HEK293T (cell line): ENCODE measurements around the gene PRXL2A.

ENCODE experiments used
- CTCF ChIA-PET: fragments of 350-600 bp; formaldehyde crosslinking; extraction: SDS; loops from one replicate; lab custom pipeline; 2021; ENCODE audit warnings: antibody characterized with exemption, inconsistent platforms; lab: Yijun Ruan, JAX
- POLR2A ChIA-PET: fragments of 350-600 bp; formaldehyde crosslinking; extraction: SDS; loops from one replicate; lab custom pipeline; 2020; ENCODE audit warnings: antibody characterized with exemption, inconsistent platforms; lab: Yijun Ruan, JAX
- DNase-seq: peaks from one replicate; pipeline ENCODE4 v3.0.0; 2012; ENCODE audit warnings: mixed read lengths; ENCODE audit errors: extremely low spot score
- ARNT ChIP-seq: fragments of 450-650 bp; IDR thresholded peaks from 2 replicates; pipeline ENCODE4 v1.6.1; 2017; ENCODE audit warnings: mild to moderate bottlenecking
- BHLHE40 ChIP-seq: fragments of 450-650 bp; IDR thresholded peaks from 2 replicates; pipeline ENCODE4 v1.6.1; 2016; ENCODE audit warnings: mild to moderate bottlenecking, moderate library complexity, borderline replicate concordance
- CTBP1 ChIP-seq: fragments of 450-650 bp; IDR thresholded peaks from 2 replicates; pipeline ENCODE4 v1.6.1; 2016; ENCODE audit warnings: borderline replicate concordance
- ELF4 ChIP-seq: fragments of 450-650 bp; IDR thresholded peaks from 2 replicates; pipeline ENCODE4 v1.6.1; 2017; ENCODE audit warnings: antibody characterized with exemption
- FOXA1 ChIP-seq: fragments of 450-650 bp; IDR thresholded peaks from 2 replicates; pipeline ENCODE4 v1.6.1; 2016; ENCODE audit warnings: mild to moderate bottlenecking
- FOXK2 ChIP-seq: fragments of 450-650 bp; IDR thresholded peaks from 2 replicates; pipeline ENCODE4 v1.6.1; 2016; ENCODE audit warnings: mild to moderate bottlenecking
- FOXM1 ChIP-seq: fragments of 450-650 bp; IDR thresholded peaks from 2 replicates; pipeline ENCODE4 v1.6.1; 2017; ENCODE audit warnings: mild to moderate bottlenecking, borderline replicate concordance
- HDGF ChIP-seq: fragments of 450-650 bp; IDR thresholded peaks from 2 replicates; pipeline ENCODE4 v1.6.1; 2017; ENCODE audit warnings: antibody characterized with exemption, borderline replicate concordance
- L3MBTL2 ChIP-seq: fragments of 450-650 bp; conservative IDR thresholded peaks from 2 replicates; pipeline ENCODE4 v1.6.1; 2016; ENCODE audit warnings: mild to moderate bottlenecking
- LEF1 ChIP-seq: fragments of 450-650 bp; IDR thresholded peaks from 2 replicates; pipeline ENCODE4 v1.6.1; 2017; ENCODE audit warnings: mild to moderate bottlenecking, borderline replicate concordance
- NFRKB ChIP-seq: fragments of 450-650 bp; IDR thresholded peaks from 2 replicates; pipeline ENCODE4 v1.6.1; 2016; ENCODE audit warnings: mild to moderate bottlenecking, moderate library complexity
- SP1 ChIP-seq: fragments of 450-650 bp; IDR thresholded peaks from 2 replicates; pipeline ENCODE4 v1.6.1; 2017
- SUZ12 ChIP-seq: fragments of 450-650 bp; IDR thresholded peaks from 2 replicates; pipeline ENCODE4 v1.6.1; 2016; ENCODE audit warnings: mild to moderate bottlenecking
- TARDBP ChIP-seq: fragments of 450-650 bp; IDR thresholded peaks from 2 replicates; pipeline ENCODE4 v1.6.1; 2016
- ZNF384 ChIP-seq: fragments of 450-650 bp; IDR thresholded peaks from 2 replicates; pipeline ENCODE4 v1.6.1; 2016
- TF ChIP-seq, protein P1 (sequence below): fragments of 450-650 bp; IDR thresholded peaks from 2 replicates; pipeline ENCODE4 v1.6.1; 2016

Gene PRXL2A

DNA sequence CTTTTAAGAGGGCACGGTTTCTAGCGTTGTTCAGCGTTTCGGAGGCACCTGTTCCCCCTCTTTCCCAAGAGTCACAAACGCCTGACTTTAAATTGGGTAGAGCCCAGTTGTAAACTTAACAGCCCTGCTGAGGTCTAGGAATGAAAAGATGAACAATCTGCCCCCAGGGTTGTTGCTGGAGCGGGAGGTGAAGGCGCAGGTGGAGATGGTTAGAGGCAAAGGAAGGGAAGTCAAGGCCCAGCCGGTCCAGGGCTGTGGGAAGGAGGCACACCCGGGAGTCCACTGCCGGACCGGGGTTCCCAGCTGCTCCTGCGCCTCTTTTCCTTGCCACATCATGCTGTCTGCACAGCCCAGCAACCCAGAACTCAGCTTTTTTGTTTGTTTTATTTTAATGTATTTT, 770 bp downstream of the PRXL2A start:
- no peak for TF ChIP-seq ZNF384
- no peak for TF ChIP-seq BHLHE40
- no peak for TF ChIP-seq SUZ12
- TF ChIP-seq FOXK2: no peak
- TF ChIP-seq L3MBTL2: no peak
- no peak for TF ChIP-seq NFRKB
- TF ChIP-seq LEF1: no peak
- no peak for TF ChIP-seq FOXA1
- TF ChIP-seq TARDBP: no peak
- no peak for TF ChIP-seq FOXM1
- TF ChIP-seq ARNT: no peak
- no peak for TF ChIP-seq SP1
- no peak for TF ChIP-seq CTBP1
- TF ChIP-seq ELF4: no peak
- no peak for TF ChIP-seq HDGF
- TF ChIP-seq, protein P1, sequence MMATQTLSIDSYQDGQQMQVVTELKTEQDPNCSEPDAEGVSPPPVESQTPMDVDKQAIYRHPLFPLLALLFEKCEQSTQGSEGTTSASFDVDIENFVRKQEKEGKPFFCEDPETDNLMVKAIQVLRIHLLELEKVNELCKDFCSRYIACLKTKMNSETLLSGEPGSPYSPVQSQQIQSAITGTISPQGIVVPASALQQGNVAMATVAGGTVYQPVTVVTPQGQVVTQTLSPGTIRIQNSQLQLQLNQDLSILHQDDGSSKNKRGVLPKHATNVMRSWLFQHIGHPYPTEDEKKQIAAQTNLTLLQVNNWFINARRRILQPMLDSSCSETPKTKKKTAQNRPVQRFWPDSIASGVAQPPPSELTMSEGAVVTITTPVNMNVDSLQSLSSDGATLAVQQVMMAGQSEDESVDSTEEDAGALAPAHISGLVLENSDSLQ: no peak
- POLR2A ChIA-PET: no interaction called here
- CTCF ChIA-PET: no interaction called here
- no peak for DNase-seq

DNA sequence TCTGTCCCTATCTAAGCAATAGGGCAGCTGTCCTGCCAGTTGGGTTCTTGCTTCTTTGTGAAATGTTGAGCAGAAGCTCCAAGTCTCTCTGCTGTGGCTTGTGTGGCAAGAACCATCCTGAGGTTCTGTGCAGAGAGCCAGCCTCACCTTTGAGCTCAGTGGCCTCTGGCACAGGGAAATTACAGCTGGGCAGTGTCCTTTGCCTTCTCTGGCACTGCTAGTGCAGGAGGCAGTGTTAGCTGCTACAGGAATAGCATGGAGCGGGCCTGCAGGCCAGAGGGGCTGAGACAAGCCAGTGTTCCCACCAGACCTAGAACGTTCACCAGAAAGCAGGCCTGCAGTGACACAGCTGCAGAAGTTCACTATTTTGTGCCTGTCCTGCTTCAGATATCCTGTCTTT, 1.8 kb downstream of the PRXL2A start:
- no peak for DNase-seq
- CTCF ChIA-PET: no interaction called here
- TF ChIP-seq FOXK2 (no peak), TARDBP (no peak), HDGF (no peak), CTBP1 (no peak), NFRKB (no peak), L3MBTL2 (no peak)
- POLR2A ChIA-PET: no interaction called here

GRCh38 chr10:80410578-80411145, 2.3 kb downstream of the PRXL2A start:
- TF ChIP-seq, protein P1: no peak
- TF ChIP-seq HDGF (no peak), ARNT (no peak), FOXK2 (no peak), SP1 (no peak), TARDBP (no peak), LEF1 (no peak), ELF4 (no peak), L3MBTL2 (no peak), ZNF384 (no peak), FOXA1 (no peak), CTBP1 (no peak), SUZ12 (no peak), FOXM1 (no peak), NFRKB (no peak), BHLHE40 (no peak)
- ChIA-PET CTCF (no interaction called here), POLR2A (no interaction called here)
- DNase-seq: no peak

DNA sequence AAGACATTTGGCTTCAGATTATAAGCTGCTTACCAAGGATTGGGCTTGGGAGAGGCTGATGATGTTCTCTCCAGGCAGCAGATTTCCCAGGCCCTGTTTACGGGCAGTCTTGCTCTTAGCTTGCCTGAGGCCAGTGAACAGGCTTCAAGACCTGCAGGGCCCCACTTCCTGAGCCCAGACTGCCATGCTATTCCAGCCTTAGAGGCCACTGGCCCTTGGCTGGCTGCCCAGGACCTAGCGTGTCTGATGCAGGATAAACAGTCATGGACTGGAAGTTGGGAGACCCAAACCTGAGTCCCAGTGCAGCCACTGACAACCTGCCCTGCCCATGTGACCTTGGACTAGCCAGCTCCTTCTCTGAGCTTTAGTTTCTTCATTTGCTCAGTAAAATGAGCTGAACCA, 2.9 kb downstream of the PRXL2A start:
- POLR2A ChIA-PET: no interaction called here
- no peak for DNase-seq
- CTCF ChIA-PET: no interaction called here
- no peak for TF ChIP-seq SUZ12
- TF ChIP-seq TARDBP: no peak
- TF ChIP-seq L3MBTL2: no peak
- TF ChIP-seq SP1: no peak
- no peak for TF ChIP-seq FOXK2
- no peak for TF ChIP-seq LEF1
- no peak for TF ChIP-seq ELF4
- no peak for TF ChIP-seq BHLHE40
- TF ChIP-seq, protein P1: no peak
- no peak for TF ChIP-seq CTBP1
- no peak for TF ChIP-seq FOXA1
- no peak for TF ChIP-seq ARNT
- no peak for TF ChIP-seq ZNF384
- TF ChIP-seq NFRKB: no peak
- TF ChIP-seq FOXM1: no peak
- TF ChIP-seq HDGF: no peak

DNA sequence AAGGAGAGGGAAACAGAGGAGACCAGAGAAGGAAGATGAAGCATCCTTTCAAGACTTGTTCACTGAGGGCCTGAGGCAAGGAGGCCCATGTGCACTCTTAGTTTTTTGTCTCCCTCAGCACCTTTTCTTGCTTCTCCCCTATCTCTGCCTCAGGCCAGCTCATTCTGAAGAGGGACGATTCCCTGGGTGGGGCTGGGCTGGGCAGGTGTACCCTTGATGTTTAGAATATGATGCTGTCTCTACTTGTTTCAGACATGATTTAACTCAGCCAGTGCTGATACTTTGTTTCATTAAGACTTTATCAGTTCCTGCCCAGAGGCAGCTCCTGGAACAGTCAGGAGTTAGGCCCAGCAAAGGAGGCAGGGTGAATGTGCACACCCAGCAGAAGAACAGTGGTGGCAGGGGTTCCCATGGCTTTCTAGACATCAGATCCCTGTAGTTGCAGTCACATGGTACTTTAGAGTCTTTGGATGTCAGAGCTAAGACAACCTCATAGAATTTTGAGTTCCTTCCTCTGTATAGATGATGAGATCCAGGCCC, 3.4 kb downstream of the PRXL2A start:
- DNase-seq: no peak
- TF ChIP-seq, protein P1: no peak
- TF ChIP-seq FOXM1: no peak
- no peak for TF ChIP-seq HDGF
- no peak for TF ChIP-seq TARDBP
- no peak for TF ChIP-seq LEF1
- TF ChIP-seq NFRKB: no peak
- no peak for TF ChIP-seq SP1
- no peak for TF ChIP-seq L3MBTL2
- TF ChIP-seq FOXK2: no peak
- TF ChIP-seq CTBP1: no peak
- TF ChIP-seq SUZ12: no peak
- no peak for TF ChIP-seq ELF4
- TF ChIP-seq FOXA1: no peak
- no peak for TF ChIP-seq BHLHE40
- CTCF ChIA-PET: no interaction called here
- POLR2A ChIA-PET: no interaction called here
